ENCODE data around the gene TNS1.
"Not testable (repeated sequence)": the region's sequence is repeated elsewhere in the genome, so short reads cannot be mapped to it uniquely, and the experiment has no call there.

The TNS1 gene

GRCh38 chr2:217791551-217791950 lies 211.2 kb downstream of the TNS1 start:
- DNase-seq, result no peak

DNA sequence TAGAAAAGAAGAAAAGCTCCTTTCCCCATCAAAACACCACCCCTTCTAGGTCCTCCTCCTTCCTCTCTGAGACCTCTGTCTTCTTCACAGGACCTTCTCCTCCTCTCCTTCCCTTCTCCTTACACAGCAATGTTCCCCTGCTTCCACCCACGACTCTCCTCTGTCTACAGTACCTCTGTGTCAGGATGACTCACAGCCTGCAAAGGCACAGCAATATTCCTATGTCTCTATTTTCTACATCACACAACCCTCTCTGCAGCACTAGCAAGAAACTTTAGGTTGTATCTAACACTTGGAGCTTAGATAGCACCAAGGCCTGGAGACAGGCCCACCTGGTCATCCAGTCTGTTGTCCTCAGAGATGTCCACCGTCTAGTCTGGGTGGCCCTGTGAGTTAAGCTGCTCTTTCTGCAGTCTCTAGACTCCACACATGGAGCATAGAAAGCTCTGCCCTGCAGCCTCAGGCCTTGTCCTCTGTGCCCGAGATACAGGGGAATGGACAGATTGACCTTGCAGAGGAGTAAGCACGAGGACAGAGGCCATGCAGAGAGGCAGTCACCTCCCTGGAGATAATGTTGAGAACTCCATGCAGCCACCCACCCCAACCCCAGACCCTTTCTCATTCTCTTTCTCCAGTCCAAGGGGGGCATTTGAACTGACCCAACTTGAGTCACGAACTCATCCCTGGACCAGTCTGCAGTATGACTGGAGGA lies 212.0 kb downstream of the TNS1 start:
- DNase-seq, result peak in 1 of 2 donors; percentile 11

GRCh38 chr2:217790195-217790594 lies 212.6 kb downstream of the TNS1 start:
- DNase-seq, result peak in 1 of 2 donors; percentile 24

GRCh38 chr2:217789736-217790181 lies 213.0 kb downstream of the TNS1 start:
- DNase-seq, result no peak

GRCh38 chr2:217789003-217789735 lies 213.6 kb downstream of the TNS1 start:
- peak; percentile 45 to 49 for DNase-seq

GRCh38 chr2:217788669-217789002 lies 214.2 kb downstream of the TNS1 start:
- no peak for DNase-seq

- no peak for DNase-seq
Observed at GRCh38 chr2:217787160-217787877, 215.5 kb downstream of the TNS1 start.

DNA sequence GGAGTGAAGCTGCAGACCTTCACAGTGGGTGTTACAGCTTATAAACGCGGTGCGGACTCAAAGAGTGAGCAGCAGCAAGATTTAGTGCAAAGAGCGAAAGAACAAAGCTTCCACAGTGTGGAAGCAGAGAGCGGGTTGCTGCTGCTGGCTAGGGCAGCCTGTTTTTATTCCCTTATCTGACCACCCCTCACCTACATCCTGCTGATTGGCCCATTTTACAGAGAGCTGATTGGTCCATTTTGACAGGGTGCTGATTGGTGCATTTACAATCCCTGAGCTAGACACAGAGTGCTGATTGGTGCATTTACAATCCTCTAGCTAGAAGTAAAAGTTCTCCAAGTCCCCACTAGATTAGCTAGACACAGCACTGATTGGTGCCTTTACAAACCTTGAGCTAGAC lies 216.2 kb downstream of the TNS1 start:
- not testable (repeated sequence) for DNase-seq

DNA sequence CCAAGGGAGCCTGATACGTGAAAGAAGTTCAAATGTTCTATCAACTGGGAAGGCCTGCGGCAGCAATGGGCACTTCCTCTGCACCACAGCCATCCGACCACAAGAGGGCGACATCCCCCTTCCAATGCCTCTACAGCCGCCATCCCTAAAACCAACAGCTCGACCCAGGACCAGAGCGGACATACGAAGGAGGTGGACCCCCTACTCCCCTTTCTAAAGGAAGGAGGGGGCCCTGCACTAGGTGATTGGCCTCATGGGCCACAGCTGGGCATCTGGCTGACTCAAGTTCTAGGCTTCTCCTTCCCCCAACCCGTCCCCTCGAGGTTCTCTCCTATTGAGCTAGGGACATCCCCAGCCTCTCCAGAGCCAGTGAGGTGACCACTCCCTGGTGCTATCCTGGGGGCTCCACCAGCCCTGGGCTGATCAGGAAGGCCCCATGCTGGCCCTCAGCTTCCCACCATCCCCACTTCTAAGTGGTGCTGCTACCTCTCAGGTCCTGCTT lies 217.2 kb downstream of the TNS1 start:
- peak; percentile 52 to 59 for DNase-seq

DNA sequence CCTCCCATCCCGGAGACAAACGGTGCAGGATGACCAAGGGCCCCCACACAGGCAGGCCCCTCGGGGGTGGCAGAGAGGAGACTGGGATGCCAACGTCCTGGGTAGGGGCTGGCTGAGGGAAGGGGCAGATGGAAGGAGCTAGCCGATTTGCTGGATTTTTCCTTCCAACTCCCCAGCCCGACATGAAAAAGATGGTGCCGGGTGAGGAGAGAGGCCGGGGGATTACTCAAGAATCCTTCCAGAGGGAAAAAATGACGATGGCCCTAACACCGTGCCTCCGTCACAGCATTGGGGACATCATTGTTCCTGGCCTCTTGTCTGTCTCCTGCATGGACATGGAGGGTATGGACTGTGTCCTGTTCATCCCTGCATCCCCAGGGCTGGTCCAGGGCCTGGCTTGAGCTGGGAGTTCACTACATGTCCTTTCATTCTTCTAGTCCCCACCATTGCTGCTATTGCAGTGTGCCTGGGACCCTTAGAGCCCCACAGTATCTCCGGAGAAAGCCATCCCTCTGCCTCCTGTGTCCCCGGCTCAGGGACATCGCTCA lies 217.7 kb downstream of the TNS1 start:
- no peak for DNase-seq

- no peak for DNase-seq
Observed at GRCh38 chr2:217783243-217783642, 219.6 kb downstream of the TNS1 start.

- no peak for DNase-seq
Observed at GRCh38 chr2:217777906-217778305, 224.9 kb downstream of the TNS1 start.

- no peak for DNase-seq
Observed at GRCh38 chr2:217776631-217777030, 226.2 kb downstream of the TNS1 start.

DNA sequence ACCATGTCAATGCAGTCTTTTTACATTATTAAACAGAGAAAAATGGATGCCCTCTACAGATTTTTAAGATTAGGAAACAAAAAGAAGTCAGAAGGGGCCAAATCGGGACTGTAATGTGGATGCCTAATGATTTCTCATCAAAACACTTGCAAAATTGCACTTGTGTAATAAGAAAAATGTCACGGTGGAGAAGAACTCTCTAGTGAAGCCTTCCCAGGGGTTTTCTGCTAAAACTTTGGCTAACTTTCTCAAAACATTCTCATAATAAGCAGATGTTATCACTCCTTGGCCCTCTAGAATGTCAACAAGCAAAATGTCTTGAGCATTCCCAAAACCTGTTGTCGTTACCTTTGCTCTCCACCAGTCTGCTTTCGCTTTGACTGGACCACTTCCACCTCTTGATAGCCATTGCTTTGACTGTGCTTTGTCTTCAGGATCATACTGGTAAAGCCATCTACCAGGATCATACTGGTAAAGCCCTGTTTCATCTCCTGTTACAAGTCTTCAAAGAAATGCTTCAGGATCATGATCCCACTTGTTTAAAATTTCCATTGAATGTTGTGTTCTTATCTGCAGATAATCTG lies 226.8 kb downstream of the TNS1 start:
- DNase-seq, result no peak

GRCh38 chr2:217774232-217774631 lies 228.6 kb downstream of the TNS1 start:
- DNase-seq, result no peak

DNA sequence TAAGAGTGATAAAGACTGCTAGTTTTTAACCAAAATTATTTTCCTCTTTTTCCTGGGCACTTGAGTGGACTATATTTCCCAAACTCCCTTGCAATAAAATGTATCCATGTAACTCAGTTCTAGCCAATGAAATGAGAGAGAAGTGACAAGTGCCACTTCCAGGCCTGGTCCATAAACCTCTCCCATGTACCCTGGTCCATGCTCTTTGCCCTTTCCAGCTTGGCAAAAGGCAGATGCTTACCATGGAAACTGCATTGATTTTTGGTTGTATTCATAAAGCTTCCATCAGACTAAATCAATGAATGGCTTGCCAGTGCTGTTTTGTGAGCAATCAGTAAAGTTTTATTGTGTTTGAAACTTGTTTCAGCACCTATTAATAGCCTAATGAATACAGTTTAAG lies 229.3 kb downstream of the TNS1 start:
- no peak for DNase-seq

GRCh38 chr2:217766356-217766755 lies 236.4 kb downstream of the TNS1 start:
- no peak for DNase-seq

- DNase-seq, result no peak
Observed at GRCh38 chr2:217761645-217762277, 241.0 kb downstream of the TNS1 start.

DNA sequence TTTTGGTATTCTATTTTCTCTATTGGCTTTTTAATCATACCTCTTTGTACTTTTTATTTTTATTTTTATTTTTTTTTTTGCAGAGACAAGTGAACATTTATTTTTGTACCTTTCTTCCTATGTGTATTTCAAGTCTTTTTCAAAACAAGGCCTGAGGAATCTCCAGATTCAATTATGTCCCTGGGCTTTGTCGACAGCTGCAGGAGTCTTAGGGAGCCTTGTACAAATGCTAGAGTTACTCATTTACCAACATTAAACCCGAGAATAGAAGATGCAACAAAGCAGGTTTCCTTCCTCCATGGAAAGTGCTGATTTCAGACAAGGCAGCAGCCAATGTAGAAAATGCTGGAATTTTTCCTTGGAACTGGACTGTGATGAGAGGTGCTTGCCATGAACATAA lies 242.8 kb downstream of the TNS1 start:
- no peak for DNase-seq

- no peak for DNase-seq
Observed at GRCh38 chr2:217757108-217757463, 245.7 kb downstream of the TNS1 start.

GRCh38 chr2:217756375-217757107 lies 246.3 kb downstream of the TNS1 start:
- peak in 1 of 2 donors; percentile 9 for DNase-seq
